Stimulated activated CD4-positive, alpha-beta T cell treated with anti-CD3 and anti-CD28 coated beads, Interleukin-15, amount 100 ng/mL, for 48 hours (primary cell): Measurements from ENCODE around the gene RASSF1.

Experiments used
- DNase-seq, 2 donors: peaks; one replicate each; pipeline ENCODE4 v3.0.0-alpha.2; 2020; ENCODE audit warnings: low read depth in 2 of 2

RASSF1 gene

GRCh38 chr3:50342813-50343633 is 2.4 kb upstream of the RASSF1 start:
- no peak for DNase-seq

GRCh38 chr3:50341996-50342650 is 1.5 kb upstream of the RASSF1 start:
- no peak for DNase-seq

- no peak for DNase-seq
These were observed 901 bp upstream of the RASSF1 start for GRCh38 chr3:50341537-50341936.

GRCh38 chr3:50340147-50340447 is 539 bp downstream of the RASSF1 start:
- DNase-seq: no peak

GRCh38 chr3:50339485-50340146 is 1.0 kb downstream of the RASSF1 start:
- DNase-seq: no peak

- no peak for DNase-seq
These were observed 1.7 kb downstream of the RASSF1 start for GRCh38 chr3:50338965-50339364.

DNA sequence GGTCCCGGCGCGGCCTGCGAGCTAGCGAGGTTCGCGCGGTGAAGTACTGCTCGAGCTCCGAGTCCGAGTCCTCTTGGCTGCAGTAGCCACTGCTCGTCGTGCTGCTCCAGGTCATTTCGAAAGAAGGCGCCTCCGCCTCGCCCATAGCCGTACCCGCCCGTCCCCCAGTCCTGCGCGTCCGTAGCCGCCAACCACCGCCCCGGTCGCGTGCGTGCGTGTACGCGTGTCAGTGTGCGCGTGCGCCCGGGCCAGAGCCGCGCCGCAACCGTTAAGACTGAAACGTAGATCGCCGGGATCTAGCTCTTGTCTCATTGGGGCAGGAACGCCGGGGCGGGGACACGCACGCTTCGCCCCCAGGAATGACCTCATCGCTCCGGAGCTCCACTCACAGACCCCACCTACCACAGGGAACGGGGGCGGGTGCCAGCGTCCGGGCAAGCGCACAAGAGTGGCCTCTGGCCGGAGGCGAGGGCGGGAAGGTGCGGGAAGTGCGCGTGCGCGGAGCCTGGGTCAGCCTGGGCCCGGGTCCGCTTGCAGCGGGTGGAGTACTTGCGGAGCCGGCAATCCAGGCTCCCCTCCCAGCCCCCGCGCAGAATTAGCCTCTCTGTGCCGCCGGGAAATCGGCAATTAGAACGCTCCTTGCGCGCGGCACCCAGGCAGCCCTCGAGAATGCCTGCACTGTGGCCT is 3.3 kb downstream of the RASSF1 start:
- peak; percentile 96 to 97 for DNase-seq

GRCh38 chr3:50336452-50337174 is 4.0 kb downstream of the RASSF1 start:
- peak in 1 of 2 donors; percentile 50 for DNase-seq

DNA sequence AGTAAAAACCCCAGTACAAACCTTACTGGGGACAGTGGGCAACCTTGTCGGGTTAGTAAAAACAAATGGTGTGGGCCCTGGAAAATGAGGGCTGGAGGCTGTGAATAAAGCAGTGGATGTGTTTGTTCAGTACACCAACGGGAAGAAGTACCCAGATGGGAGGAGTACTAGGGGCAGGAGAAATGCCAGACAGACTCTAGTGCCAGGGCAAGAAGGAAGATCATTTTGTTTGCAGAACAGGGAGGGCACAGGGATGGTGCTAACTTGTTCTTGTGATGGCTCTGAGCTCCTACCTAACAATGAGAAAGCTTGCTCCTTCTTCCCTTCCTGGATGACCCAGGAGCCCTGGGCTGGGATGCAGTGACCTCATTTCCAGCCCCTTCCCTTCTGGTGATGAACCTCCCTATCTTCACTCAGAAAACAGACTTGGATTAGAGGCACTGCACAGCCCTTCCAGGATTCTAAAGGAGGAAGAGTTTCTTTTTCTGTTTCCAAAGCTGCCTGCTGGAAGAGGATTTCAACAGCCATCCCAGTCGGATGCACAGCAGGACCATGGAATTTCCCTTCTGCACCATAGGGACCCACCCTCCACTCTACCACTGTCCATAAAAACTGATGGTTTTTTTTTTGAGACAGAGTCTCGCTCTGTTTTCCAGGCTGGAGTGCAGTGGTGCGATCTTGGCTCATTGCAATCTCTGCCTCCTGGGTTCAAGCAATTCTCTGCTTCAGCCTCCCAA is 6.1 kb downstream of the RASSF1 start:
- DNase-seq: no peak

DNA sequence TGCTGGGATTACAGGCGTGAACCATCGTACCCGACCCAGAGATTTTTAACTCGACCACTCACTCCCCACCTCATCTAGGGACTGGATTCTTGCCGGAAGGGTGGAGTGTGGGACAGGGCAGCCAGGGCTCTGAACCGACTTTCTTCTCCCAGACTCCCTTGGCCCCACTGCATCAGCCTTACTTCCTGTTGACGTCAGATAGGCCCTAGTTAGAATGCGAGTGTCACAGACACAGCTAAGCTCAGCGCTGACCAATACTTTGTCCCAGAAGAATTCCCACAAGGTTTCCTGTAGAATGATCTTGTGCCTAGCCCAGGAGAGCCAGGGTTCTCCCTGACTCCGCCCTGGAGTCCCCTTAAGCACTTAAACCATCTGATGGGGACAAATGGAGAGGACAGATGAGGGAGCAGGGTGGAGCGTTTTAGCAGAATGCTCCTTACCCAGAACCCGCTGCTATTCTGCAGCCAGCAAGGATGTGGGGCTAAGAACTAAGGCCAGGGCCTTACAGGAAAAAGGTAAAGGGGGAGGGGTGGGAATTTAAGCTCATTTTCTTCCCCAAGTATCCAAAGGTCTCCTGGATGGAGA is 6.8 kb downstream of the RASSF1 start:
- DNase-seq: no peak

DNA sequence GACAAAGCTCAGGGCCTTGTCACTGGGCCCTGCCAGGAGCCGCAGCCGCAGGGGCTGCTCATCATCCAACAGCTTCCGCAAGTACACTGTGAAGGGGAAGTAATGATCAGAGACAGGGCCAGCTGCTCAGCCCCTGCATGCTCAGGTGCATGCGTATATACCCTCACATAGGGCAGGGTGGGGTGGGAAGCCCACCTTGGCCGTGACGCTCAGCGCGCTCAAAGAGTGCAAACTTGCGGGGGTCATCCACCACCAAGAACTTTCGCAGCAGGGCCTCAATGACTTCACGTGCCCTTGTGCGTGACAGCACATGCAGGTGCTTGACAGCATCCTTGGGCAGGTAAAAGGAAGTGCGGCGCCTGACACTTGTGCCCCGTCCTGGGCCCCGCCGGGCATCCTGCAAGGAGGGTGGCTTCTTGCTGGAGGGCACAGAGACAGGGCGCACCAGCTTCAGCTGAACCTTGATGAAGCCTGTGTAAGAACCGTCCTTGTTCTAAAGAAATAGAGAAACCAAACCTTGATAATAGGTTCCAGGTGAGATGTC is 9.2 kb downstream of the RASSF1 start:
- no peak for DNase-seq

- no peak for DNase-seq
These were observed 10.3 kb downstream of the RASSF1 start for GRCh38 chr3:50330330-50330729.

DNA sequence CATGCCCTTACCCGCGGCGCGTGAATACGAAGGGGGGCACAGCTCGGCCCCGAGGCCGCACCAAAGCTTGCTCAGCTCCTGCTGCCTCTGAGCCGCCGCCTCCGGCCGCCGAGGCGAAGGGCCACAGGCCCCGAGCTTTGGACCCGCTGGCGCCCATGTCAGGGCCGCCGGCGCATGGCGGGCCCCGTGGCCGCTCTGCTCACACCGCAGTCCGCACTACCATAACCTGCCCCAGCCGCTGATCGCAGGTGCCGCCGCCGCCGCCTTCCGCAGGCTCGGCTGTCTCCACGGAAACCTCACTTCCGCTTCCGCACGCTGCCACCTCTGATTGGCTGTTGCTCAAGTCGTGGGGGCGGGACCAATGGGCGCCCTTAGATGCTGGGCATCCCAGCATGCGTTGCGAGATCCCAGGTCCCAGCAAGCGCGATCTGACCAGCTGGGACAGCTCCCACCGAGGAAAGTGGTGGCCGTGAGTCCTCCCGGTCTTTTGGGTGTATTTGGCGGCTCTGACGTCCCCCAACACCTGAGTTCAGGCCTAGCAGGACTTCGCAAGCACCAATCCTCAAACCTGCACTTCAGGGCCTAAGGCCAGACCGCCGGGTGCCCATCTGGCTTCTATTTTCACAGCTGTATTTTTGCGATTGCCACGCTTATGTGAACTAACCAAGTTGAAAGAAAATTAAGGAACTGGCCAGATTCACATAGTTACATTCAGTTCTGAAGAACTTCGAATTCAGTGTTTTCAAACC is 12.5 kb downstream of the RASSF1 start, which contains the start of gene TUSC2:
Gene TUSC2, minus strand, starts transcription at position 281 of the 749 bp plus-strand sequence. Its CDS starts 124 bp downstream, at position 157.
- DNase-seq: peak; percentile 92 to 93

- no peak for DNase-seq
These were observed 13.5 kb downstream of the RASSF1 start for GRCh38 chr3:50327129-50327528.

GRCh38 chr3:50326182-50326541 is 14.5 kb downstream of the RASSF1 start:
- no peak for DNase-seq

- no peak for DNase-seq
These were observed 15.0 kb downstream of the RASSF1 start for GRCh38 chr3:50325497-50326181.

DNA sequence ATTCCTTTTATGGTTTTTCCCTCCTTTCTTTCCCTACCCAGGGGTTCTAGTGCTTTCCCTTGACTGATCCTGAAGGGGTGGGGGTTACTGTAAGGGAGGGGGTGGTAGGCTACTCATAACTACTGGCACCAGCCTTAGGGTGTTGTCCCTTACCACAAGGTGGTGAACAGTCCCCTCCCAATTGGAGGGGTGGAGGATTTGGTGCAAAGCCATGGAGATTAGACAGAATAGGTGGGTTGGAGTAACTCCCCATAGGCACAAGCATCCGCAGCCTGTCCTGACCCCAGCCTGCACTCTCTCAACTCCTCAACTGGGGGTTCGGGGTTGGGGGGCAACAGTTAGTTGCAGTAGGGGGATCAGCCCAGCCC is 15.5 kb downstream of the RASSF1 start:
- DNase-seq: no peak

- peak in 1 of 2 donors; percentile 57 for DNase-seq
These were observed 16.1 kb downstream of the RASSF1 start for GRCh38 chr3:50324351-50325112.
